Spleen (tissue), 7 donors: ENCODE measurements around the gene TMEM120A.

Source experiments
- POLR2AphosphoS5 ChIP-seq, 3 donors: sonication (generic); formaldehyde crosslinking; IDR thresholded peaks; one replicate each; pipeline ENCODE4 v1.5.1; 2017; ENCODE audit warnings: antibody characterized with exemption in 3 of 3
- TF ChIP-seq, protein P1 (sequence below), 11 experiments: fragments of 200-600 bp in 7 of 11; fragments of 450-650 bp in 4 of 11; sonication (generic) in 4 of 11; IDR thresholded peaks in 8 of 11; conservative IDR thresholded peaks in 3 of 11; 1 replicate in 7 of 11; 2 replicates in 4 of 11; pipeline versions ENCODE4 v1.4.0 to v1.8.0; 2016 to 2021; ENCODE audit warnings: antibody characterized with exemption in 11 of 11, inconsistent platforms in 4 of 11, mild to moderate bottlenecking in 1 of 11
- donor health status: DM: no; HTN: no; CAD: no; lungs with moderate emphysema.
- donor health status: DM: no; HTN: no; CAD: no.
- donor health status: DM: no; HTN: no; CAD: no.

DNA sequence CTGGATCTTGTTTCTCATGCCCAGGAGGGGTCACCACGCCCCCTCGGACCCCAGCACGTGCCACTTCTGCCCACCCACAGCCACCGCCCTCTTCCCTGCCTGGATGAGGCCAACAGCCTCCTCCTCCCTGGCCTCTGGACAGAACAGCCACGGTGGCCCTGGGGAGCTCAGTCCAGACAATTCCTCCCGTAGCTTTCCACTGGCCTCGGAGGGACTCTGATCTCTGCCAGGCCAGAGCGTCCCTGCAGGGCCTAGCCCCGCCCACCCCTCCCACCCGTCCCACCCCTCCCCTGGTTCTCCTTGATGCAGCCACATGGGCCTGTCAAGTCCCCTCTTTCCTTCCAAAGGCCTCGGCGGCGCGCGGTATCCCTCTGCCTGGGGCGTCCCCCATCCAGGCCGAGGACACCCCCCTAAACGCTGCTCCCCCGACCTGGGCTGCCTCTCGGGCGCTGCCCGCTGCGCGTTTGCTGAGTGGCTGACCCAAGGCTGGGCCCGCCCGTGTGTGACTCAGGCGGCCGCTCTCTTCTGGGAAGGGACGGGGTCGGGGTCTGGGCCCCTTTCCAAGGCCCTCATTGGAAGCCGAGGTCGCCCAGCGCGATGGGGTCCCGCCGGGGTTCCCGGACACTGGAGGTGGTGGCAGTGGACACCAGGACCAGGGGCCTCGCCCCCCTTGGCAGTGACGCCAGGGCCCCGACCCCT, 557 bp downstream of the TMEM120A start:
- TF ChIP-seq, protein P1, sequence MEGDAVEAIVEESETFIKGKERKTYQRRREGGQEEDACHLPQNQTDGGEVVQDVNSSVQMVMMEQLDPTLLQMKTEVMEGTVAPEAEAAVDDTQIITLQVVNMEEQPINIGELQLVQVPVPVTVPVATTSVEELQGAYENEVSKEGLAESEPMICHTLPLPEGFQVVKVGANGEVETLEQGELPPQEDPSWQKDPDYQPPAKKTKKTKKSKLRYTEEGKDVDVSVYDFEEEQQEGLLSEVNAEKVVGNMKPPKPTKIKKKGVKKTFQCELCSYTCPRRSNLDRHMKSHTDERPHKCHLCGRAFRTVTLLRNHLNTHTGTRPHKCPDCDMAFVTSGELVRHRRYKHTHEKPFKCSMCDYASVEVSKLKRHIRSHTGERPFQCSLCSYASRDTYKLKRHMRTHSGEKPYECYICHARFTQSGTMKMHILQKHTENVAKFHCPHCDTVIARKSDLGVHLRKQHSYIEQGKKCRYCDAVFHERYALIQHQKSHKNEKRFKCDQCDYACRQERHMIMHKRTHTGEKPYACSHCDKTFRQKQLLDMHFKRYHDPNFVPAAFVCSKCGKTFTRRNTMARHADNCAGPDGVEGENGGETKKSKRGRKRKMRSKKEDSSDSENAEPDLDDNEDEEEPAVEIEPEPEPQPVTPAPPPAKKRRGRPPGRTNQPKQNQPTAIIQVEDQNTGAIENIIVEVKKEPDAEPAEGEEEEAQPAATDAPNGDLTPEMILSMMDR (IDR thresholded peaks at IDR 0.05 in 8 of 11, conservative IDR thresholded peaks at IDR 0.05 in 3 of 11) = no peak
- TF ChIP-seq POLR2AphosphoS5 (IDR thresholded peaks at IDR 0.05) = peak in 2 of 3 donors; percentile 38 to 76
